Heart left ventricle (tissue), 13 donors: ENCODE results near the gene CLEC4G.

Experiments
- CTCF ChIP-seq, 12 donors: fragments of 200-600 bp; sonication (generic) in 4 of 12; IDR thresholded peaks; one replicate each; pipeline versions ENCODE4 v1.5.0 to v1.8.0; 2018 to 2022; ENCODE audit warnings: antibody characterized with exemption in 12 of 12, mild to moderate bottlenecking in 5 of 12
- POLR2A ChIP-seq, 2 donors: fragments of 450-650 bp; IDR thresholded peaks; one replicate each; pipeline ENCODE4 v1.6.1; 2017; ENCODE audit warnings: antibody characterized with exemption in 2 of 2, mild to moderate bottlenecking in 2 of 2, moderate library complexity in 2 of 2
- donor health status: ischemic (EF 13 %, LVEDD 7.1; RV severe dilation, severe dysfunction).
- donor health status: DM: no; HTN: yes; CAD: no.
- donor health status: DM: no; HTN: no; CAD: no.
- donor health status: ischemic (EF 25% LVEDD 6.9; RV normal size, moderate dysfunction).
- donor health status: ischemic (EF 25% LVEDD 5.7; RV mildly dilated, moderate dysfunction).
- donor health status: ischemic (EF 35%, LVEDD 5.7; RV mildly dilated, moderate dysfunction).
- donor health status: nonischemic (EF 11% LVEDD 7.7; RV severe dilation, severe dysfunction).
- donor health status: DM: yes; HTN: yes; CAD: no.
- donor health status: PGD.
- donor health status: ischemic (EF 29% LVEDD 5.4; RV normal size, mild dysfunction).
- donor health status: nonischemic (EF 23%, LVEDD 6.1; RV moderate dilation, normal function).

DNA sequence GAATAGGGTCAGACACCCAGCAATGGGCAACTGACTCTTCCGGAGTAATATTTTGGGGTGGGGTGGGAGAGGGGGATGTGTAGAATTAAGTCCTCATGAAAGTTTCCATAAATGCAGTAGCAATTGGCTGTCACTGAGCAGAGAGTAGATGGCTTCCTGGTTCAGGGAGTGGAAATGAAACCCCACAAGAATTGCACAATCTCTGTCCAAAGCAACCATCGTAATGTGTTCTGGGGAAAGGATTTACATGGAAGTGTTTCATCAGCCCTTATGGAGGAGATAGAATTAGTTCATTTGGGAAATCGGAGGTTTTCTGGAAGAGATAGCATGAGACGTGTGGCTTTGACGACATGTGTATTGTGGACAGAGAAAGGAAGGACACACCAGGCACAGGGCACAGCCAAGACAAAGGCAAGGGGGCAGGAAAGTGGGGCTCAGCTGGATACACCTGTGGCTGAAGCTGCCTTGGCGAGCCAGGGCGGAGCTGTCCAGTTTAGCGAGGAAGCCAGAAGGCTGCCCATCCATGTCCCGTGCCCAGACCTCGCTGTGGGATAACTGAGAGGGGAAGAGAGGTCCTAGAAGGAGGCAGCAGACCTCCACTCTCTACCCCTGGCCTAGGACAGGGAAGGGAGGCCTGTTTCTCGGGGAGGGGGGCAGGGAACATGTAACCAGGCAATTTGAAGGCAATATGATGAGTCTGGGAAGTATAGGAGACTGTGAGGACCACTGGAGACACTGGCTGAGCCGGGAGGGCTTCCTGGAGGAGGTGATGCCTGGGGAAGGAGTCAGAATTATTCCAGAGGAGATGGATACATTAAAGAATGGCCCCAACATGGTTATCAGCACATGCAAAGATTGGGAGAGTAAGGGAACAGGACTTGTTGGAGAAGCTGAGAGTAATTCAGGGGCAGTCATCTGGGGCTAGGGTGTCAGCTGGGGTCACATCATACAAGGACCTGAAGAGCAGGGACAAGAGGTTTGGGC is 2.6 kb upstream of the CLEC4G start:
- TF ChIP-seq CTCF (IDR thresholded peaks at IDR 0.05) (no peak), POLR2A (IDR thresholded peaks at IDR 0.05) (no peak)
